HG03139 (cell line): ENCODE results near the gene TKTL1.
"Not testable (repeated sequence)": the region's sequence is repeated elsewhere in the genome, so short reads cannot be mapped to it uniquely, and the experiment has no call there.

ENCODE experiments used
- ATAC-seq: cut with Tn5 transposase; IDR thresholded peaks from one replicate; pipeline ENCODE4 v1.9.1; 2021; ENCODE audit not compliant: unreplicated experiment

The TKTL1 gene

DNA sequence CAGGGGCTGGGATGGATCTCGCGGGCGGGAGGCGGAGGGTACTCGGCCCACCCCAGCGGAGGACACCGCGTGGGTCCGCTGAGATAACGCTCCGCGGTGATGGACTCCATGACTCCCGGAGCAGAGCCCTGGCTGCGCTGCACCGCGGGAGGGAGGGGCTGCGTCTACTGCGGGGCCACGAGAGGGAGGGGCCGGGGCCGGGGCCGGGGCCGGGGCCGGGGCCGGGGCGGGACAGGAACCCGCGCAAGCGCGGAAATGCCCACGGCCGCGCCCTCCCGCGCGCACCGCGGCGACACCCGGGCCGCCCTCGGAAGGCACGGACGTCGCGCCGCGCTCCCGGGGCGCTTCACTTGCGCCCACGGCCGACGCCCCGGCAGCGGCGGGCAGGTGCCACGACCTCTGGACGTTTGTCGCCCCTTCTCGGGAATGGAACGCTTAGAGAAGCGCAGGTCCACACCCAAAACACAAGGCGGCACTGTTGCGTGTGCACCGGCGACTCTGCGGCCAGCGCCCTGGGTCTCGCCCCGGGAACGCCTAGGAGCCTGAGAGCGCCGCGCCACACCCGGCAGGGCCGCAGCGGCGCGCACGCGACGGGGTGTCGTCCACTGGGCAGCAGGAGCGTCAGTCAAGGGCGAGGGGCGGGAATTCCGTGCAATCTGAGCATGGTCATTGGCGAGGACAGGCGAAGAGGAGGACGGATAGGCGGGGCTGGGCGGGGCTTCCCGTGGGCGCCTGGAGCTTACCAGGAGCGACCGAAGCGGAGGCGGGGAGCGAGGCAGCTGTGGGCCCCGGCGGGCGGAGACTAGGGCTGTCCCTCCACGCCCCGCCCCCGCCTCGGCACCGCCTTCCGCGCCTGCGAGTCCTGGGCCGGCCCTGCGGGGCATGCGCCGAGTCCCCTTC is 46.1 kb downstream of the TKTL1 start:
- peak; percentile 66 for ATAC-seq

DNA sequence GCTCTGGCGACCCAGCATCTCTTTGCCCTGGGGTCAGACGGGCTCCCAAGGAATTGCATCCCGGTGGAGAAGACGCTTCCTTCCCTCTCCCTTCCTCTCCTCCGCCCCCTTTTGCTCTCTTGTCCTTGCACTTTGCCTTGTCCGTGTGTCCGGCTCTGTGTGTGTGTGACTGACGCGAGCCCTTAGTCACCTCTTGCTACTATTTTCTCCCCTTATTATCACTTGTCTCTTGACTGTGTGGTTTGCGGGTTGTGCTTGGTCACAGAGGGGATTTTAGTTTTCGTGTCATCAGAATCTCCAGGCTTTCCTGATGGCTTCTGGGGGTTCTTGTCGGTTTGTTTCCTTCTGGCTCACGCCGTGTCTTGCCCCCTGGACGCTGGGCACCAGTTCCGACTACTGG is 47.5 kb downstream of the TKTL1 start:
- ATAC-seq: not testable (repeated sequence)

DNA sequence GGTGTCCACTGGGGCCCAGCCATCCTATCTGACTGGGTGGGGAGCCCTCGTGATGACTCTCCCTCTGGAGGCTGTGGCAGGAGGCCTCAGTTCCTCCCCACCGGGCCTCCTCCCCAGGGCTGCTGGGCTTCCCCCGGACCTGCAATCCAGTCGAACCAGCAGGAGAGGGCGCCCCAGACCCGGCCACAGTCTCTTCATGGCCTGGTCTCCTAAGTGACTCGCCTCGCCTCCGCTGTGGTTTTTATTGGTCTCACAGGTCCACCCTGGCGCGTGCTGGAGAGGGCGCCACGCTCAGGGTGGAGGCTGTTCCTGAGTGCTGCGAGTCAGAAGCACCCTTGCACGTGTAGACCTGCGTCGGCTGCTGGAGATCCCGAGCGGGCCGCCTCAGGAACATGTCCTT is 48.0 kb downstream of the TKTL1 start:
- ATAC-seq: not testable (repeated sequence)

DNA sequence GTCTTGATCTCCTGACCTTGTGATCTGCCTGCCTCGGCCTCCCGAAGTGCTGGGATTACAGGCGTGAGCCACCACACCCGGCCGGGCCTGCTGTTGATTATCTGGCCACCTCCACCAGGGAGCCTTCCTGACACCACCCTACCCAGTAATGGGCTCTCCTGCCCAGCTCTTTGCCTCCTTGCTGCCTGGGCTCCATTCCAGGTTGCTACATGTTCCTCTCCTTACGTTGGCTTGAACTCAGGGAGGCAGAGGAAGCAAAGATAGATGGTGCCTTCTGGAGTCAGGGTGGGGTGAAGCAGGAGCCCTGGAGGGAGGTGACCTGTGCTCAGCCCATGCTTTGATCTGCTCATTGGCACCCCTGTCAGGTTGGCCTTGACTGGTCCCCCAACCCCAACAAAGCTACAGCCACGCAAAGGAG is 52.5 kb downstream of the TKTL1 start:
- ATAC-seq: no peak

DNA sequence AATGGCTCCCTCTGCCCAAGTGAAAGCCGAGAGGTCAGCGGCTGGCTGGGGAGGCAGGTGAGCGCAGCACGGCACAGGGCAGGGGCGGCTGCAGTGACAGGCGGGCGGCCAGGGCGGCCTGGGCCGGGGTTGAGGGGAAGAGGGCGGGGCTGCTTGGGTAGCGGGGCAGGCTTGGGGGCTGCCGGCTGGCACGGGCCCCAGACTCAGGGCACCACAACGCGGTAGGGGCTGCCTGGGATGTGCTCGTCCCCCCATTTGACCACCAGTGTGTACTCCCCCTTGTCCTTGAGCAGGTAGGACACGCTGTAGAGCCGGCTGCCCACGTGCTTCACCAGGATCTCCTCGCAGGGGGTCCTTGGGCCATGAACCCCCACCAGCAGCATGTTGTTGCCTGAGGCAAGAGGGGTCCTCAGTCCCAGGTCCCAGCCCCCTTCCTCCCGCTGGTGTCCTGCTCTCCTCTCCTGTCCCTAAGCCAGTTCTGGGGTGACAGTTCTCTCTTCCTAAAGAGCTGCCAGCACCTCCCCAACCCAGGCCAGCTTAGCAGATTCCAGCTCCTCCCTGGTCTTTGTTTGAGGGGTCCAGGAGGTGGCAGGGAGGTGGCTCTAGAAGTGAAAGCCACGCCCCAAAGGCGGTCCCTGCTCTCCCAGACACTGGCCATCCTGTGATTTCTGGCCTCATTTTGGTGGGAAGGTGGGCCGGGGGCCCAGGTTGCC is 53.2 kb downstream of the TKTL1 start:
- no peak for ATAC-seq

DNA sequence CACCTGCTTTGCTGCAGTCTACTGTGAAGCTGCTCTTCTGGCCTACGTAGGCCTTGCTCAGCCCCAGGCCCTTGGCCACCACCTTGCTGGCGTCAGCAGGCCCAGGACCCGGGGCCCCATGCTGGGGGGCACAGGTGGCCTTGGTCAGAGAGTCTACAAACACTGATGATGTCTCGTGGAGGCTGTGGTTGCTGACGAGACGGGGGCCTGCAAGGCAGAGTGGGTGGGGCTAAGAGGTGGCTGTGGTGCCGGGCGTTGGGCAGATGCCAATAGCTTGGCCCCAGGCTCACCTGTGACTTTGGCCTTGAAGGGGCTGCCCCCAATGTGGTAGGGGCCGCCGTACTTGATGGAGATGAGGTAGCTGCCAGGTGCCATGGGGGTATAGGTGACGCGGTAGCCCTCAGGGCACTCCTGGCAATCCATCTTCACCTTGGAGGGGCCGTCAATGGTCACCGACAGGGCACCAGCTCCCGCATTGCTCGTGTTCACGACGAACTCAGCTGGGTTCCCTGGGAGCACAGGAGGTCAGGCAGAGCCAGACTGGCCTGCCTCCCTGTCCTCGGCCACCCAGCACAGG is 53.9 kb downstream of the TKTL1 start:
- no peak for ATAC-seq

DNA sequence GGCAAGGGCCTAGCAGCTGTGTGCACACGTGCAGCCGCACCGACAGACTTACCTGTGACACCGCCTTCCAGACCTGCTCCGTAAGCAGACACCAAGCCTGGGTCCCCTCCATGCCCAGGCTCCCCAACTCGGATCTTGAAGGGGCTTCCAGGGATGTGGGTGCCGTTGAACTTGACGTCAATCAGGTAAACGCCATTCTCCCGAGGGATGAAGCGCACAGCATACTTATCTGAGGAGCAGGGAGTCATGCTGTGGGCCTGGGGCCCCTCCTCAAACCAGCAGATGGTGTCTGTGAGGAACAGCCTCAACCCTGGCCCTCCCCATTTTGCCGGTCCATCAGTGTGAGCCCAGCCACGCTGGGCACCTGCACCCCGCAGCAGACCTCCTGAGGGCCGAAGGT is 54.4 kb downstream of the TKTL1 start:
- no peak for ATAC-seq

DNA sequence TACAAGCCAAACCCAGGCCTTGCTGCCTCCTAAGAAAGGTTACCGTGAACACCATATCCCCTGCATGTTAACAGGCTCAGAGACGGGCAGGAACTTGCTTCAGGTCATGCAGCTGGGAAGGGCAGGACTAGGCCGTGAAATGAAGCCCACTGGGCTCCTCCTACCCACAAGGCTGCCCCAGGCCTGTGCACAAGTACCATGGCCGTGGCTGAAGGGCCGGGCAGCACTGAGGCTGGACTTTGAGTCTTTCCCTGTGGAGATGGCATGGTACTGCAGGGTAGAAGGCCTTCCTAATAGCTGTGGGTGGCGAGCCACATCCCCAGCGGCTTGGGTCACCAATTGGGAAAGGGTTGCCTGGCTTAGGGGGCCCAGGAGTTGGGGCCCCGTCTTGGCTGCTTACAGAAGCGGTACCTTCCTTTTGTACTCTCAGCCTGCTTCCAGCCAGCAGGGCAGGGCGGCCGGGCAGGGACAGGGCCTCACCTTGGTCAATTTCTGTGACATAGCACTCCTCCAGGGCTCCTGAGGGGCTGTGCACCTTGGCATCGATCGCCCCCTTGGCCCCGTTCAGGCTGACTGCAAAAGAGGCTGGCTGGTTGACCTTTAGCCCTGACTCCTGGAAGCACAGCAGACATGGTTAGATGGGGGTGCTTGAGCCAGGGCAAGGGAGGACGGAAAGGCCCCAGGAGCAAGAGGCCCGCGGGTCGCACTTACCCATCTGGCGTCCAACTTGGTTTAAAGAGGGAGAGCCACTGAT is 55.0 kb downstream of the TKTL1 start:
- no peak for ATAC-seq

DNA sequence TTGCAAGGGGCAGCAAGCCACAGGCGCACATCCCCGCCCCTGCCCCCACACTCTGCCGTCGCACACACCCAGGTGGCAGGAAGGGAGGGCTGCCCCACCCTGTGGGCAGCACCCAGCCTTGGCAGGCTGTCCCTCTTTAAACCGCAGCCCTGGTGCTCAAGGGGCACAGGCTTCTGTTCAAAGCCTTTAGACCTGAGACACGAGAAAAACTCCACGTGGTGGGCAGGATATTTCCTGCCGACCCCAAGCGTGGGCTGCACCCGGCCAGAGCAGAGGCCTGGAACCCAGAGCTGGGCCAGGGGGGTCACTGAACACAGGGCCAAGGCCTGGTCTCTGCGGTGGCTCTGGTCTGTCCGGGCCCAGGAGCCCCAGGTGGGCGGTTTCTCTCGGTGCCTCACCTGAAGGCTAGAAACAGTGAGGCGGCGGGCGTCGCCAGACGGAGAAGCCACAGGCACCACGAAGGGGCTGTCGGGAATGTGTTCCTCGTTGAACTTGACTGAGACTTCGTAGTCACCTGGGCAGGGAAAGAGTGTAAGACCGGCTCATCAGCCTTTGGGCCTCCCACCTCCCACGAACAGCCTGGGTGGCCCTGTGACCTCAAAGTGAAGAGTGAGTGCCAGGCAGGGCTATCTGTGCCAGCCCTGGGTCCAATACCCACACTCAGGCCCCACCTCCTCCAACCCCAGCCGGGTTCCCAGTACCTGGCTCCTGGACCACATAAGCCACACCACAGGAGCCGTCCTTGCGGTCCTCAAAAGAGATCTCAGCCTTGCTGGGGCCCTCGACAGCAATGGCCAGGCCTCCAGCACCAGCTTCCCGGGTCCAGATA is 55.8 kb downstream of the TKTL1 start:
- no peak for ATAC-seq

DNA sequence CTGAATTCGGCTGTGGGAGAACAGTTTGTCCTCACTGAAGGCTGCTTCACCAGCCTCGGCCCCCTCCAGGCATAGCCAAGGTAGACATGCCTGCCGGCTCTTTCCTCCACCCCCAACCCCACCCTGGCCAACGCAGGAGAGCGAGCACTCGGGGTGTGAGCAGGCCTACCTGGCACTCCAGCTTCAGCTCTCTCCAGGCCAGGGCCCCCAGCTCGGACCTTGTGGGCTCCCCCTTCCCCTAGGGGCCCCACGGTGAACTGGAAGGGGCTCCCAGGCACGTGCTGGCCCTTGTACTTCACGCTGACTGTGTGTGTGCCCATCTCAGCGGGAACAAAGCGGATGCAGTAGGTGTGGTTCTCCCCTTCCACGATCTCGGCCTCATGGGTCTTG is 56.4 kb downstream of the TKTL1 start:
- ATAC-seq: no peak

DNA sequence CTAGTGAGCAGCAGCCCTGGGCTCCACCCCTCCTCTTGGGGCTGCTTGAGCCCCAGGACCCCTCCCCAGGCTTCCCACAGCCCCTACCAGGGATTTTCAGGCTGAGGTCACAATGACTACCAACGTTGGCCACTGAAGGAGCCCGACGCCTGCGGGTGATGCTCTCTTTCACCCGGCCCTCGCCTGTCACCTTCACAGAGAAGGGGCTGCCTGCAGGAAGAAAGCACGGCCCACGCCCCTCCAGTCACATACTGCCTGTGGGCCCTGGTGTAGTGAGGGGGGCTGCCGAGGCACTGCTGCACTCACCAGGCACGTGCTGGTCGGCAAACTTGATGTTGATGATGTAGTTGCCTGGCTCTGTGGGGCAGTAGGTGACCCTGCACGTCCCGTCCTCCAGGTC is 56.9 kb downstream of the TKTL1 start:
- ATAC-seq: no peak

DNA sequence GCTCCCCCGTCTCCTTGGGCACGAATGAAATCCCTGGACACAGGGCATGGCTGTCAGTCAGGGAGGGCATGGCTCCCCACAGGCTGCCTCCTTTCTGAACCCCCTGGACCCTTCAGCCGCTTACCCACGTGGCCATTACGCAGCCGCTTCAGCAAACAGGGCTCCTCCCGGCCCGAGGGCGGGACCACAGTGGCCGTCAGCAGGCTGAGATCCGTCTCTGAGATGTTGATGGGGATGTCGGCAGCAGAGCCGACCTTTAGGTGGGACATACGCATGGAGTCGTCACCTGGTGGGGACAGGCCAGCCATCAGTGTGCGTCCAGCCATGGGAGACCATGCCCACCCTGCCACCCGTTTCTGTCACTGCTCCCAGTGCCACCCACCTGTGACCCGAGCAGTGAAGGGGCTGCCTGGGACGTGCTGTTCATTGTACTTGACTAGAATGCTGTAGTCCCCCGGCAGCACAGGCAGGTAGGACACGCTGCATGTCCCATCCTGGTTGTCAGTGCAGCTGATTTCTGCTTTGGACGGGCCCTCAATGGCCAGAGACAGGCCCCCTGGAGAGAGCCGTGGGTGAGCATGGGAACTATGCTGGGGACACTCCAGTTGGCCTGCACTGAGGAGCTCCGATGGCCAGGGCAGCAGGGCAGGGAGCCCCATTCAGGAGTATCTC is 57.7 kb downstream of the TKTL1 start:
- ATAC-seq: no peak

DNA sequence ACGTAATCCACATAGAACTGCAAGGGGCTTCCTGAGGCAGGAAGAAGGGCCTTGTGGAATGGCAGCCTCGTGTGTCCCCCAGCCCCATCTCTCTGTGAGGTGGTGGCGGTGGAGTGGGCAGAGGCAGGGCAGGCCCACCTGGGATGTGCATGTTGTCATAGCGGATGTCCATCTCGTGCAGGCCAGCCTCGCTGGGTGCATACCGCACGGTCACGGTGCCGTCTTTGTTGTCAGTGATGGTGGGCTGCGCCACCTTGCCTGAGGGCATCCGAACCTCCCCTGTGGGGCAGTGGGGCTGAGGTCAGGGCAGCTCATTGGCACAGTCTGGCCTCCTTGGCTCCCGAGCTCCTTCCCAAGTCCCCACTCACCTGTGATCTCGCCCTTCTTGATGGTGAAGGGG is 58.4 kb downstream of the TKTL1 start:
- no peak for ATAC-seq

DNA sequence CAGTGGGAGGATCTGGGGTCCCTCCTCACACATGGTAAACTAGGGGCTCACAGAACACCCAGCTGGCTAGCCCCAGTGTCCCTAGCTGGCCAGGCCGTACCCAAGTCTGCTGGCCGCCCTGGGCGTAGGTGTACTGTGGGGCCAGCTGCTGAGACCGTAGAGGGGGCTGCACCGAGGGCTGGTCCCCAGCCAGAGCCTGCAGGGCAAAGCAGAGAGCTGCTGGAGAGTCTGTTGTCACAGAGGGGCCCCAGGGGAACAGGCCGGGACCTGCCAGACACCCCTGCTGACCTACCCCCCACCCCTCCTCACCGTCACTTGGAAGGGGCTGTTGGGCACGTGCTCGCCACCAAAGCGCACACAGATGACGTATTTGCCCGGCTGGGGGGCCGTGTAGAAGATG is 58.9 kb downstream of the TKTL1 start:
- ATAC-seq: no peak

DNA sequence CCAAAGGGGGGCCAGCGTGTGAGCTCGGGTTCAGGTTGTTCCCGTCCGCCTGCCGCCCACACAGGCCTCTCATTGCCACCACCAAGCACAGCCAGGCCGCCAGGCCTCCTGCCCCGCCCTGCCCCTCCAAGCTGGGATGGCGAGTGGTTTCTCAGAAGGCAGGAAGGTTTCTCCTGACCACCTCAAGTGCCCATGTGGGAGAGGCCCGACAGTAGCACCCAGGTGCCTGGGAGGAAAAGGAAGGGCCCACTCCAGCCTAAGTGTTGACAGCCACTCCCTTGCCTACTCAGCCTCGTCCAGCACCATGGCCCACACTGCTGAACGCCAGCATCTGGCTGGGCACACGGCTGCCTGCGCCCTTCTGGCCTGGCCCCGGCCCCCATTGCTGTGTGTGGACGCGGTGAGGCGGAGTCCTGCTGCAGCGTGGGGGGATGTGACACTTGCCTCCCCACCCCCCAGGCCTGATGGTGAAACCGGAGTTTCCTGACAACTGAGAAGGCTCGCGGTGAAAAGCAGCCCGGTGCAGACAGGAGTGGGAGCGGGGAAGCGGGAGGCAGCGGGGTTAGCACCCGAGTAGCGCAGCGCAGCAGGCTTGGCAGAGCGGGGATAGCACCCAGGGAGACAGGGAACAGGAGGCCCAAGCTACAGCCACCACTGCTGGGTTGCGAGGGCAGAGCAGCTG is 59.6 kb downstream of the TKTL1 start:
- ATAC-seq: no peak

DNA sequence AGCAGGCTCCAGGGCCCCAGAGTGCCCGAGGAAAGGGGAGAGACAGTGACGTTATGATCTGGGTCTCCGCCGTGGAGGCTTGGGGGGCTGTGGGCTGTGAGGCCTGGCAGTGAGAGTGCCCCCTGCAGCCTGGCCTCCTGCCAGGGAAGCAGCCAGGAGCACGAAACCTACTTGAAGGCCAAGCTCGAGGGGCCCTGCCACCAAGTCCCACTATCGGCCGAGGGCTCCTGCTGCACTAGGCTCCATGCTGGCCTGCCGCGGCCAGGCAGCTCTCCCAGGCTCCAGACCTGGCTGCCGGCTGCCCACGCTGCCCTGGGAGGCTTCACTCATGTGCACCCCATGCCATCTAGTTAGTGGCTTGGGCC is 60.2 kb downstream of the TKTL1 start:
- no peak for ATAC-seq

DNA sequence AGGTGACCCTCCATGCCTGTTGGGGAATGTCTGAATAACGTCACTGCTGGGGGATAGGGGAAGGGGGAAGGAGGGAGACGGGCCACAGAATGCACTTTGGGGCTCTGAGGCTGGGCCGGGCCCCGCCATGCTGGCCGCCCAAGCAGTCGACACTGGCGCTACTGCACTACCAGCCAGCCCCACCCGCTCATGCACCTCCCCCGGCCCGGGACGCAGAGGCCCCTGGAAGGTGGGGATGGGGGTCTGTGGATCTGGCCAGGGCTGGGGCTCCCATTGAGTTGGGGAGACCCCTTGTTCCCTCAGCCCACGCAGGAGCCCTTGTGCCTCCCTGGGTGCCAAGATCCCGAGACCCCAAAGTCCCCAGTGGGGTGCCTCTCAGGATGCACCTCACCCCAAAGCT is 61.0 kb downstream of the TKTL1 start:
- no peak for ATAC-seq

DNA sequence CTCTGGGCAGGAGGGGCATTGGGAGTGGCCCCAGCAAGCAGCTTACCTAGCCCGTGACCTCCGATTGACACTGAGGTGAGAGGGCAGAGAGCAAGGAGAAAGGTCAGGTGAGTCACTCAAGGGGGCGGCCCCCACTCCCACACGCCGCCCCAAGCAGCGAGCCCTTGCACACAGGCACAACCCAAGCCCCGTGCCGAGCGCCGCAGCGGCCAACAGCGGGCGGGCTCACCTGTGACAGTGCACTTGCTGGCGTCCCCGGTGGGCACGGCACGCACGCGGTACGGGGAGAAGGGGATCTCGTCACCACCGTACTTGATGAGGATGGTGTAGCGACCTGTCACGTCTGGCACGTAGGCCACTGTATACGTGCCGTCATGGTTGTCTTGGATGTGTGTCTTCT is 61.6 kb downstream of the TKTL1 start:
- ATAC-seq: no peak

DNA sequence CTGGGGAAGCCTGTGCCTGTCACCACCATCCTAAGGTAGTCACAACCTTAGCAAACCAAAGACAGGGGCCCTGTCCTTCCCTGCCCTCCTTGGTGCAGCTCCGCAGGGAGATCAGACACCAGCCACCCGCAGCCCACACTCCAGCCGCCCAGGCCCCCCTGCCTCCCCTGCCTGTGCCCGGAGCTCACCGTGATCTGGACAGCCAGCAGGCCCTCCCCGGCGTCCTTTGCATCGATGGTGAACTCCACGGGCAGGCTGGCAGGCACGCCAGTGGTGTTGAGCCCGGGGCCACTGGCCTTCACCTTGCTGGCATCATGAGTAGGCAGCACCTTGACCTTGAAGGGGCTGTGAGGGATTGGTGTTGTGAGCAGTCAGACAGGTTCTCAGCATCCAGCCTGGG is 62.4 kb downstream of the TKTL1 start:
- no peak for ATAC-seq
